NOMO-1 treated with DMSO at 0.1 percent for 48 hours (cell line): Measurements from ENCODE around the gene TMEM218.

ENCODE experiments used
- DNase-seq: peaks from one replicate; lab custom pipeline; 2025; ENCODE audit not compliant: unreplicated experiment; lab: John Stamatoyannopoulos, UW

The TMEM218 gene

DNA sequence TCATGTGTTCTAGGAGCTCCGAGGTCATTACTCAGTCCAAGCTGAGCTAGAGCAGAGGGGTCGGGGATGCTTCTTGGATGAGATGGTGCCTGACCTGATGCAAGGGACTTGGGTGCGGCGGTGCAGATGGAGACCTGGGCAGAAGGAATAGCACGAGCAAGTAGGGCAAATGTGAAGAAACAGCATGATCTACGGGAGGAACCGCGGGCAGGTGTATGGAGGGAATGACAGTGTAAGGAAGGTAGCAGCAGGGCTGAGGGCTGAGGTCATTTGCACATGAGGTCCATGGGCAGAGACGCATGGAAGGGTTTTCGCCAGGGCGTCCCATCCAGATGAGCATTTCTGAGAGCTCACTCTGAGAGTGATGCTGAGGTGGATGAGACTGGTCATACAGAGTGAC, 33.4 kb downstream of the TMEM218 start:
- DNase-seq: no peak

DNA sequence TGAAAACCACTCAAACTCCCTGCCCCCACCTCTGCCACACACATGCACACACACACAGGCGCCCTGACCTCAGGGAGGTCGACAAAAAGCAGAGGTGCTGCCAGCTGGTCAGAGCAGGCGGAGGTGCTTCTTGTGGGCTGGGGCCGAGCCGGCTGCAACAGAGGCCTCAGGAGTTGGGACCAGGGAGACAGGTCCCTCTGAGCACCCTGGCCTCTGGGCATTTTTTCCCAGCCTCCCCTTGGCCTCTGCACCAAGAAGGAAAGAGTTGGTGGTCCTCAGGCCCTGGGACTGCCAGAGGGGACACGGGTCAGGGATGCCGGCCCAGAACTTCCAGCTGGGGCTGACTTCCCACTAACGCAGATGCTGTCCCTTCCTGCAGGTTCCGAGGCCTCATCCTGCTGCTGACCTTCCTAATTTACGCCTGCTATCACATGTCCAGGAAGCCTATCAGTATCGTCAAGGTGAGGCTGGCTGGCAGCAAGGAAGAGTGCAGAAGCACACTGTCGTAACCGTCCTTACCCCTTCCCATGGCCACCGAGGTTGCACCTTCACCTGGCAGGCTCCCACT, 35.0 kb downstream of the TMEM218 start:
- DNase-seq: no peak

DNA sequence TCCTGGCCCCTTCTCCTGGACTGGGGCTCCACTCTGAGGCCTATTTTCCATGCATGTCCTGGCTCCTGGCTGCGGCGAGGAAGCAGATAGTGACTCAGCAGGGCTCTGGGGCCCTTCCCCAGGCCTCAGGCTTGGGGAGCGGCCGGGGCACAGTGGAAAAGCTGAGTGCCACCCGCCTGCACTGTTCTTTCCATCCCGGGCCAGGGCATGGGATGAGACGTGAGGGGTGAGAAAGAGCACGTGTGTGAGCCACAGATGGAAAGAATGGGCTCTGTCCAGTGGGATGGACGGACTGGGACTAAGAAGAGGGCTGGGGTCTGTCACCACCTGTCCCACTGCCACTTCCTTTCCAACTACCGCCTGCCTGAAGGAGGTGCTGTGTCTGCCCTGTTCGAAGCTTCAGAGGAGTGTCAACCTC, 35.5 kb downstream of the TMEM218 start:
- DNase-seq: no peak

DNA sequence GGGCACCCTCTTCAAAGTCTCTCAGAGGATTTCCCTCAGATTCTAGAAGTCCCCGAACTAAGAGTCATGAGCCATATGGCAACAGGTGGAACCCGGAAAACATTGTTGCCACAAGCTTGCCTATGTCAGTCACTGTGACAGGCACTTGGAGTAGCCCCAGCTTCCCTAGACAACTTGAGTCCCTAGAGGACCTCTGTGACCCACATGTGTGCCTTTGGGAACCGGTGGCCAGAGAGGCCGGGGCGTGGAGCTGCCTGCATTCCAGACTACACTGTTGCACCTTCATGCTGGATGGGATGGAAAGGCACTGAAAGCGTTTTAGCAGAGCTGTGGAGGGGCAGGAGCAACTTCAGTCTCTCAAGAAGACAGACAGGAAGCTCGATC, 36.2 kb downstream of the TMEM218 start:
- DNase-seq: no peak

DNA sequence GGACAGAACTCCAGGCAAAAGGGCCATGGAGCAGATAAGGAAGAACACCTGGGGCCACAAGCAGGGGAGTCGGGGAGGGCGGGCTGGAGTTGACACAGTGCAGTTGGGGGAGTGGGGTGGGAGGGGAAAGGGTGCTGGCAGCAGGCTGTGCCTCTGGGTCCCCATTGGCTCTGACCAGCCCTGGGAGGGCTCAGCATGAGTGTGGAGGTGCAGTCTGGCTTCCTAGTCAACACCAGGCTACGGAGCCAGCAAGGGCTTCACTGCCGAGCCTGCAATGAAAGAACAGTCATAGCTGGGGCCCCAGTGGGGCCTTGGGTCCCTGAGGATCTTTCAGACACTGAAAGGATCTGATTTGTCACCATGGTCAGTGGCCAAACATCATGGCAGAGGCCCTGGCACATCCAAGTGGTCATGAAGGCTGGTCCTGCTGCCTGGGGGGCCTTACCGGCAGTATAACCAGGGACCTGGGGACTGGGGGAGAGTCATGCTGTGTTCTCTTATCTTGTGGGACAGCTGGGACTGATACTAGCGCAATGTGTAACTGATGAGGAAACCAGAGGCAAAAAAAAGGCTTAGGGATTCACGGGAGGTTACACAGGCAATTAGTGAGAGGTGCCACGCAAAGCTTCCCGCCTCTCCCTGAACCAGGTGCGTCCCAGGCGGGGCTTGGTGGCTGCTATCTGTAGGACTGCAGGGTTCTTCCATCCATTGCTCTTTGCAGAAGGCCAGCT, 36.8 kb downstream of the TMEM218 start:
- no peak for DNase-seq

DNA sequence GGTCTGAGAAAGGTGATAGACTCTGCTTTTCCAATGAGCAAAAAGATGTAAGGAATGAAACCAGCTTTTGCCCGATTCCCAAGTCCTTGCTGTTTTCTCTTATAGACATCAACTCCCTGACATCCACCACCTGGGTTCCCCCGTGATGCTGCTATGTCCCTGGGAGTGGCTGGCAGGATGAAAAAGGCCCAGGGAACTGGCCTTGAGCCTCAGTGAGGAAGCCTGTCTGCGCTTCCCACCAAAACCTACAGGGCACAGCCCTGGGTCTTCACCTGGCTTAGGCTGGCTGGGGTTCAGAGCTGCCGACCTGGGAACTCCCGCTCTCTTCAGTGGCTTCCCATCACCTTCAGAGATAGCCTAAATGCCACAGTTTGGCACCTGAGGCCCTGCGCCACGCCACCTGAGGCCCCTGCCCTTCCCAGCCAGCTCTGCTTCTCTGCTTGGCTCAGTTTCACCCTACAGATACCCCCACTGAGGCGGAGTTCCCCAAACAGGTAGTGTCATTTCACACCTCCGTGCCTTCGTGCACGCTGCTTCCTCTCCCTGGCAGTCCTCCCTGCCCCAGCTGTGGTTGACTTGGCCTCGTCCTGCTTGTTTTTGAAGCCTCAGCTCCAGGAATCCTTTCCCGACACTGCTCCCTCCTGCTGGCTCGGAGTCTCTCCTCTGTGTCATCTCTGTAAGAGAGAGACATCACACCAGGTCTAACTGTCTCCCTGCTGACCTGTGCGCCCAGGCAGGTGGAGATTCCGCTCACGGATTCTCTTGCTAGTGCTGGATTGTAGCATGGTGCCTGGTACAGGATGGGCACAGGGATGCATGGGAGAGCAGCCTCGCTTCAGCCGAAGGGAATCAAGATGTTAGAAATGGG, 37.6 kb downstream of the TMEM218 start:
- no peak for DNase-seq

DNA sequence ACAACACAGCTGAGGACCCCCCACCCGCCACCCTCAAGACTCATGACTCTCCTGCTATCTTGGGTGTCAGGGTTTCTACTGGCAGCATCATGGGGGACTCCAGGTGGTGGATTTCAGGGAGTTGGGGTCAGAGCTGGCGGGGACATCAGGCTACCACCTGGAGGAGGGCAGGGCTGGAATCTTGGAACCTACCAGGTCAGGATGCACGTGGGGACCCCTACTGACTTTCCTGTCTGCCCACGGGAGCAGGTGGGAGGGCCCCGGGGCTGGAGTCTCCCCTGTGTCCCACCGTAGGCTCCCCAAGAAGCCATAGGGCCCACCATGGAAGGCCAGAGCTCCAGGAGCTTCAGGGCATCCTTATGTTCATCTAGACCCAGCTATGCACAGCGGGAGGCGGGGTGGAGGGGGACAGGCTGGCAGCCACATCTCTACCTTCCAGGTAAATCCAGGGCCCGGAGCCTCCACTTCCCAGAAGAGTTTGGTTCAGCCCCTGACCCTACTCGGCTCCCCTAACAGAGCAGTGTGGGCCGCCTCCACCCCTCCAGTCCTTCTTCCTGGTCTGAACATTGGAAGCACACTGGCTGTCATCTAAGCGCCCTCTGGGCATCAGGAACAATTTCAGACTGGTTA, 38.4 kb downstream of the TMEM218 start:
- no peak for DNase-seq

DNA sequence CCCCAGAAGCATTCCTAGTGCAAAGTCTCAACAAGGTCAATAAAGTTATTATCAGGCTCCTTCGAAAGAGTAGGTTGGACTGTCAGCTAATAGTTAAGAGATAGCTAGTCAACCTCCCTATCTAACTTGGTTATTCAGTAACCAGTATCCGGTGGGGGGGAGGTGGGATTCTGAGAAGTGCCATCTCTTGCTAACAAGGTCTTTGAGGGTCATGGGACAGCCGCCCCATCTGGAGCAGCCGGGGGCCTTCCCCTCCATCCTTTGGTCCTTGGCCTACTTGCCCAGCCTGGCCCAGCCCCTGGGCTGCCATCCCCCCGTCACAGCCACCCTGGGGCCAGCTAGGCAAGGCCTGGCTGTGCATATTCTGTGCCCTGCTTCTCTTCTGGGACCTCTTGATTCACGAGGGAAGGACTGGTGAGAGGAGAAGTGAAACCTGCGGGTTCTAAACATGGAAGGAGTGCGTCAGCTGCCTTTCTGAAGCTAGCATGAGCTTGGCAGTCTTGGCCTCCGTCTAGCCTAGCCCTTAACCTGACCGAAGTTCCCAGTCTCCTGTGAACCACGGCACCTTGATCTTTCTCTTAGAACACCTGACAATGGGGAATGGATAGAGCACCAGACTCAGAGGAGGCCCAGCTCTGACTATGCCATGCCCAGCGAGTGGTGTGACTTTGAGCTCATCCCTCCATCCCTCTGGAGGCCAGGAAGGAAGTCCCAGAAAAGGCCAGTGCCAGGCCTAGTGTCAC, 39.0 kb downstream of the TMEM218 start:
- DNase-seq: peak; percentile 95

DNA sequence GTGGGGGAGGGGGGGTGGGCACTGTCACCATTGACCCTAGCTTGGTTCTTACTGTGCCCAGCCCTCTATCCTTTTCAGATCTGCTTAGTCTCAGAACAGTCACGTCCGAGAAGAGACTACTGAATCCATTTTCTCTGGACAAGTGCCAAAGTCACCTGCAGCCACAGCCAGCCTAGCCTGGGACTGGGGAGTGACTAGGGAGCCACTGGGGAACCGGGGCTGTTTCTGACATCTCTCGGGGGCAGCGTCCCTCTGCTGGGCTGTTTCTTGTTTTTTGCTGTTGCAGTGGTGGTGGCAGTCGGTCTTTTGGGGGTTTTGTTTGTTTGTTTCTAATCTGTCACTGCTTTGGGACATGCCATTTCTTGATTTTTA, 39.6 kb downstream of the TMEM218 start:
- no peak for DNase-seq

DNA sequence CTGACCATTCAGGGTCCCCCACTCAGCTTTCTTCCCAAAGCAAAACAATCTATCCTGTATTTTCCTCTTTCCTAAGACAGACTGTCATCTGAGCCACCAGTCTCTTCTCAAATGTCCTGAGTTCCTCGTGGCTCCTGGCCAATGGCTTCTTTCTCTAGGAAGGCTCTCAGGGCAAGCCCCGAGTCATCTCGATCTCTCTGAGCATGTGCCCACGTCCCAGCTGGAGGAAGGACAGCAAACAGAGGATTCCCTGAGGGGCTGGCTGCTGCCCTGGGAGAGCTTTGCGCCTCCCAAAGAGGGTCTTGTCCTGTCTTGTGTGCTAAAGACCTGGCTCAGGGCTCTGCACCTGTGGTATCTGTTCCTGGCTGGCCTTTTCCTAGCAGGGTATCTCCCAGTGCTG, 40.0 kb downstream of the TMEM218 start:
- no peak for DNase-seq

DNA sequence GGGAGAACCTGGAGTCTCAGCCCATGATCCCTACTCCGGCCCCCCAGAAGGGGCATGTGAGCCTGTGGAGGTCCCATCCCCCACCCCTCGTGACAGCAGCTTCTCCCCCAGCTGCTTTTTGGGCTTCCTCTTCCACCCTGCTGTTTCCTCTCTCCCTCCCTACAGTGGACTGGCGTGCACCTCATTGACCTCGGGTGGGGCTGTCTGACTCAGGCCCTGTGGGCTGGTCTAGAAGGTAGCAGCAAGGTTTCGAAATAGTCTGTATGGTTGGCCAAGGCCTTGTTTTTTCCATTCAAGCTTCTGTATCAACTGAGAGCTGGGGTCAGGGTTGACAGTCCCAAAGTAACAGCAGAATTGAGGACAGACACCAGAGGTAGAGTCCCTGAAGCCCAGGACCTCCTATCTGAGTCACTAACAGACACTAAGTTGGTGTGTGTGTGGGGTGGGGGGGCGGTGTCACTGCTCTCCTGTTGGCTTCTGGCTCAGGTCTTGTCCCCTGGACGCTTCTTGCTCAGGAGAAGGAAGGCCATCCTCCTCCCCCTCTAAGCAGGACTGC, 40.6 kb downstream of the TMEM218 start:
- DNase-seq: peak; percentile 98

DNA sequence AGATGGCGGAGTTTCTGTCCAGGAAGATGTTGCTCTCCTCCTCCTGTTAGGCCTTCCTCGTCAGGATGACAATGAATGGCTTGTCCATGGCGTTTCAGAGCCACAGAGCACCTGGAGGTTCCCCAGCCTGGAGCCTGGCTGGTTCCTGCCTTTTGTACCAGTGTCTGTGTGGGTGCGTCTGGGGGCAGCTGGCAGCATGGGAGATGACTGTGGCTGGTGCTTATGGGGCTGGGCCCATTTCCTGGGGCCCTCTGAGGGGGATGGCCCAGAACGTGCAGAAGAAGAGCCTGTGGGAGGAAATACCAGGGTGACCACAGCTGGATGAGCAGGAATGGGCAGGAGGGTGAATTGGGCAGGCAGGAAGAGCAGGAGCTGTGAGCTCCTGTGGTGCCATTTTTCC, 41.6 kb downstream of the TMEM218 start:
- no peak for DNase-seq

DNA sequence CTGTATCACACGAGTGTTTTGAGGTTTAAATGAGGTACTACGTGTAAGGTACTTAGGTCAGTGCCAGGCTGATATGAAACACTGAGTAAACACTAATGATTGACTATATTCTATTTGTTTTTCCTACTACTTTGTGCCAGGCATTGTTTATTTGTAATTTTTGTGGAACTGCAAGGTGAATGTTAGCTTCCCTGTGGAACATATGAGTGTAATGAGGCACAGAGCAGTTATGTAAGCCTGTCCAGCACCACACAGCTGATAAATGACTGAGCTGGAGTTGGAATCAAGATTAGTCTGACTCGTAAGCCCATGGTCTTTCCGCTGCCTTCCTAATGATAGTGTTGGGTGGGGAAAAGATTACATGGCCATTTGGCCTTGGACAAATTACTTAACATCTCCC, 42.4 kb downstream of the TMEM218 start:
- DNase-seq: no peak

DNA sequence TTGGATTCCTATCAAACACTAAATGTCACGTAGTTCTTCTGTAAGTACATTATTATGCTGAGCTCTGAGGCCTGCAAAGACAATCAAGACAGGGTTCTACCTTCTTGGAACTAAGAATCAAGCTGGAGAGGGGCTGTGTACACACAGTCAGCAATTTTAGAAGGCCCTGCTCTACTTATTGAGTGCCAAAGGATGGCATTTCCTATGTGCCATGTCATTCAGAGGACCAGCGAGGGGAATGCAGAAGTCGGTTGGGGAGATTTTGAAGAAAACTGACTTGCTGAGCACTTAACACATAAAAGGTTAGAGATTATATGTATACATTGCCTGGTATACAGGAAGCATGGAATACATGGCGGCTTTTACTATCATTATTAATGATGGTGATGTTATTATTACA, 43.1 kb downstream of the TMEM218 start:
- no peak for DNase-seq

DNA sequence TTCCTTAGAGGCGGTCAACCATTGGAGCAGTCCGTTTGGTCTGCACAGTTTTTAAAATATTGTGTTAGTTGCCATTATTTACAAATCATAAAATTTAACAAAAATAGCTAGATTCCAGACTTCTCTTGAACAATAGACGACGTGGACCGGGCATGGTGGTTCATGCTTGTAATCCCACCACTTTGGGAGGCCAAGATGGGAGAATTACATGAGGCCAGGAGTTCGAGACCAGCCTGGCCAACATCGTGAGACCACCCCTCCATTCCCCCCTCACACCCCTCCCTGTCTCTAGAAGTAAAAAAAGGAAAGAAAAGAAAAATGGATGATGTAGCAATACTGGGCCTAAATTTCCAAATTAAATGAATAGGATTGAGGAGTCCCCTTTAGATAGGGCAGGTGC, 47.4 kb downstream of the TMEM218 start:
- DNase-seq: no peak

DNA sequence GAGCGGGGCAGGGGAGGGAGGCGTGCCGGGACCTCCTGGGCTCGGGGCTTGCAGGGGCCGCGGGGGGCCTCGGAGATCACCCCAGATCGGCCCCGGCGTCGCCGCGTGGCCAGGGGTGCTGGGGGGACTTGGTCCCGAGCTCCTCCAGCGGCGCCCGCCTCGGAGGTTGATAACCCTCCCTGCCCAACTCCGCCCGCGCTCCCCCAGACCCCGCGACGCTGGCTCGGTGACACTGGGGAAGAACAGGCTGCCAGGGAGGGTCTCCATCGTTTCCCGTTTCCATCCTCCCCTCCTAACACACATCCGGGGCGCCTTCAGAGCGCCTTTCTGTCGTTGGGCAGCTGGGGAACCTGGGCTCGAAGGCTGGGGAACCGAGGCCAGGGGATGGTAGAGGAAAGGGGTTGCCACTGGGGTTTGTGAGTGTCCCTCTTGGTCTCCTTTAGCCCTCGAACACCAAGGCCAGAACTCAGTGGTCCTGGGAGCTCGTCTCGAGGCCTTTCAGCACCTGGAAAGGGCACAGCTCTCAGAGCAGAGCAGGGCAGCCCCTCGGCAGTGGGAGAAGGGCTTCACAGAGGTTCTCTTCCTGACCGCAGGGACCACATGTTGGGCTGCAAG, 47.9 kb downstream of the TMEM218 start:
- peak; percentile 4 for DNase-seq

DNA sequence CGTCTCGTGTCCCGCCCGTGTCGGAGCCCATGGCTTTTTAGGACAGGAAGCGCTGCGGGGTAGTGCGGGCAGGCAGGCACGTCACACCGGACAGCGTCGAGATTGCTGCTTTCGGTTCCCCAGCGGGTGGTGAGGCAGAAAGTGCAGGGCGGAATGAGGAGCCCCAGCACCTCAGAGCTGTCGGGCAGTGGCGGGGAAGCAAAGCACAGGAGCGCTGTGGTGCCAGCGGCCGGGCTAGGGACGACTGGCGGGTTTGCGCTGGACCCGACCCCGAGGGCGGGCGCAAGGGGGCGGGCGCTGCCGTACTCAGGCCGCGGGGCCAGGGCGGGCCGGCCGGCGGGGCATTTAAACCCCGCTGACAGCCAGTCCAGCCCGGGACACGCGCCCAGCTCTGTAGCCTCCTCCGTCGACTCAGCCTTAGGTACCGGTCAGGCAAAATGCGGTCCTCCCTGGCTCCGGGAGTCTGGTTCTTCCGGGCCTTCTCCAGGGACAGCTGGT, 48.4 kb downstream of the TMEM218 start, which contains the start of gene SLC37A2:
SLC37A2 (plus strand) TSS at position 375 of the 498 bp plus-strand sequence; CDS start at position 438, 63 bp downstream.
- DNase-seq: peak; percentile 88

DNA sequence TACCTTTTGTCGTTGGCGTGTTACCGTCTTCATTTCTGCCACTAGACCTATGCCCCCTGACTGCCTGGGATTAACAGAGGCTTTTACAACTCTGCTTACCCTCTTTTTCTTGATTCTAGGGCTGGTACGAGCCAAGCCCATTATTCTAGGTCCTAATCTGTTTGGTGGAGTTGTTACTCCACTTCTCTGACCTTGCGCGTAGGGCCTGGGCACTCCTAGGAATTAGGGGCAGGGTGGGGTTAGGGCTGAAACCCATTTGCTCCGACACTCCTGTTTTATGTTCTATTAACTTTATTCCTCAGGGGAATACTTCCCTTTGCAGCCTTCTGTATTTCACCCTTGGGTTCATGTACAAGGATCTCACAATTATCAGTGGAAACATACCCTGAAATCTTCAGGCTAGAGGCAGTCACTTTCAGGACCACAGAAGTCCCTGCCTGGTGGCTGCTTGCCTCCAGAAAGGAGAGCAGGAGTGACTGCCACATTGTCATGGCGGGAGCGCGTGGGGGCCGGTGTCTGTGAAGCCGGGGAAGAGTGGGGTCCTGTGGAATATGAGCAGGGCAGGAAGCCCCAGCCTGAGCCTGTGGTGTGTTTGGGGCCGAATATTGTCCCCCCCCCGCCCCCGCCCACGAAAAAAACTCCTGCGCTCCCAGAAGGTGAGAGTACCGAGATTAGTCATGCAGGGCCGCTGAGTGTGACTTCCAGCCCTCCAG, 49.1 kb downstream of the TMEM218 start:
- DNase-seq: no peak

DNA sequence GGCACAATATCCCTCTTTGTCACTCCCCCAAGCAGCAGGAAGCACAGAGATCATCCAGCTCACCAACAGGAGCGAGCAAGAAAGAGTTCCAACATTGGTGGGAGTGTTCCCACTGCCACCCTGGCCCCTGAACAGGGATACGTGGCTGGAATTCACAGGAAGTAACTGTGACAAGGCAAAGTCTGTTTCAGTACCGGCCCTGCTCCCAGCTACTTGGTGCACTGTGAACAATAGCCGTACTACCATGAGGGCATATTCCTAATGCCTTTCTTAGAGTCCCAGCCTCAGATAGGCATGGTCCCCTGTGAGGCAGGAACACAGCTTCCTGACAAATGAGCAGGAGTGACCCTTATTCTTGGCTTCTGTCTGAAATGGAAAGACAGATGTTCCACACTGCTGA, 50.1 kb downstream of the TMEM218 start:
- DNase-seq: no peak
